Neural crest cell (in vitro differentiated cells): ENCODE data around the gene ADAMTS20. TPM values are rescaled to one million over a fixed set of nuclear protein-coding genes. Genes with fewer than 3 reads are reported as not detected.

ENCODE experiments used
- DNase-seq: peaks from one replicate; pipeline ENCODE4 v3.0.0; 2021; ENCODE audit warnings: low read depth, mixed read lengths, low spot score
- H3K27ac Mint-ChIP-seq: one replicate; pipeline ENCODE4 v1.8.0; 2021; ENCODE audit warnings: mild to moderate bottlenecking, mixed read lengths; ENCODE audit not compliant: unreplicated experiment
- H3K27me3 Mint-ChIP-seq: 2 replicates; pipeline ENCODE4 v1.8.0; 2021; ENCODE audit warnings: low read depth, mild to moderate bottlenecking, mixed read lengths
- H3K36me3 Mint-ChIP-seq: 2 replicates; pipeline ENCODE4 v1.8.0; 2021; ENCODE audit warnings: low read depth, mild to moderate bottlenecking, mixed read lengths
- H3K4me1 Mint-ChIP-seq: 2 replicates; pipeline ENCODE4 v1.8.0; 2021; ENCODE audit warnings: mixed read lengths
- H3K4me3 Mint-ChIP-seq: one replicate; pipeline ENCODE4 v1.8.0; 2021; ENCODE audit warnings: mild to moderate bottlenecking, mixed read lengths
- H3K9me3 Mint-ChIP-seq: 2 replicates; pipeline ENCODE4 v1.8.0; 2021; ENCODE audit warnings: mixed read lengths
- total RNA-seq: library from RNA; stranded (reverse); gene quantifications from 2 replicates; pipeline ENCODE4 v1.2.1, GENCODE V29; 2021
- TF ChIP-seq, protein P1 (sequence below): fragments of 200-600 bp; sonication (generic); conservative IDR thresholded peaks from 2 replicates; pipeline ENCODE4 v1.5.0; 2021; ENCODE audit warnings: antibody characterized with exemption, mild to moderate bottlenecking

The ADAMTS20 gene
- total RNA-seq, 1 donor from 2014 or later, result 1.8 TPM

DNA sequence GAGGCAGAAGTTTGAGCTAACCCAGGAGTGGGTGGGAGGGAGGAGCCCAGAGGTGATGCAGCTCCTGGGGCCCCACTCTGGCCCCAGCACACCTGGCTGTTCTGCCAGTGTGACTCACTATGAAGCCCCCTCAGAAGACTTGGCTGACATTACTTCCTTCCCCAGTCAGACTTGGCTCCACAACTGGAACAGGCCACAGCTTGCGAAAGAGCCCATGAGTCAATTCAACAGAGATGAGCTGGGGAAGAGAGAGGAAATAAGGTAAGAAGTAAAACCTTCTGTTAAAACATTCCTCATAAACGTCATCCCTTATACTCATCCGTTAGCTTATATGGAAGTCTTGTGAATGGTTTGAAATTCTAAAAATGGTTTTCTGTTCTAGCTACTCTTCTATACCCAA lies 245.9 kb downstream of the ADAMTS20 start:
- TF ChIP-seq, protein P1, sequence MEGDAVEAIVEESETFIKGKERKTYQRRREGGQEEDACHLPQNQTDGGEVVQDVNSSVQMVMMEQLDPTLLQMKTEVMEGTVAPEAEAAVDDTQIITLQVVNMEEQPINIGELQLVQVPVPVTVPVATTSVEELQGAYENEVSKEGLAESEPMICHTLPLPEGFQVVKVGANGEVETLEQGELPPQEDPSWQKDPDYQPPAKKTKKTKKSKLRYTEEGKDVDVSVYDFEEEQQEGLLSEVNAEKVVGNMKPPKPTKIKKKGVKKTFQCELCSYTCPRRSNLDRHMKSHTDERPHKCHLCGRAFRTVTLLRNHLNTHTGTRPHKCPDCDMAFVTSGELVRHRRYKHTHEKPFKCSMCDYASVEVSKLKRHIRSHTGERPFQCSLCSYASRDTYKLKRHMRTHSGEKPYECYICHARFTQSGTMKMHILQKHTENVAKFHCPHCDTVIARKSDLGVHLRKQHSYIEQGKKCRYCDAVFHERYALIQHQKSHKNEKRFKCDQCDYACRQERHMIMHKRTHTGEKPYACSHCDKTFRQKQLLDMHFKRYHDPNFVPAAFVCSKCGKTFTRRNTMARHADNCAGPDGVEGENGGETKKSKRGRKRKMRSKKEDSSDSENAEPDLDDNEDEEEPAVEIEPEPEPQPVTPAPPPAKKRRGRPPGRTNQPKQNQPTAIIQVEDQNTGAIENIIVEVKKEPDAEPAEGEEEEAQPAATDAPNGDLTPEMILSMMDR, result no peak
- no peak overlapping the region for H3K27ac Mint-ChIP-seq
- no peak for DNase-seq
- no peaks in the 10 kb centered on the region for H3K27me3 Mint-ChIP-seq
- no peaks in the 10 kb centered on the region for H3K36me3 Mint-ChIP-seq
- no peak overlapping the region for H3K4me3 Mint-ChIP-seq
- H3K9me3 Mint-ChIP-seq, result peaks cover 3% of the 10 kb centered on the region
- H3K4me1 Mint-ChIP-seq, result no peaks in the 10 kb centered on the region

DNA sequence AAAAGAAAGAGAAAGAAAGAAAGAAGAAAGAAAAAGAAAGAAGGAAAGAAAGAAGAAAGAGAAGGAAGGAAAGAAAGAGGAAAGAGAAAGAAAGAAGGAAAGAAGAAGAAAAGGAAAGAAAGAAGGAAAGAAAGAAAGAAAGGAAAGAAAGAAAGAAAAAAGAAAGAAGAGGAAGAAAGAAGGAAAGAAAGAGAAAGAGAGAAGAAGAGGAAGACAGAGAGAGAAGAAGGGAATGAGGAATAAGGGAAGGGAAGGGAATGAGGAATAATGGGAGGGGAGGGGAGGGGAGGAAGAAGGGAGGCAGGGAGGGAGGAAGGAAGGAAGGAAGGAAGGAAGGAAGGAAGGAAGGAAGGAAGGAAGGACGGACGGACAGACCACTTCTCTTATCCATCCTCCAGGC lies 246.9 kb downstream of the ADAMTS20 start:
- Mint-ChIP-seq H3K4me3 (no peak overlapping the region), H3K36me3 (no peaks in the 10 kb centered on the region), H3K4me1 (no peaks in the 10 kb centered on the region), H3K9me3 (no peaks in the 10 kb centered on the region), H3K27ac (no peak overlapping the region), H3K27me3 (no peaks in the 10 kb centered on the region)
- TF ChIP-seq, protein P1, result no peak
- DNase-seq, result no peak

Other genes with a start within 250 kb of the ADAMTS20 start
- gene PUS7L, start 206.6 kb upstream of the ADAMTS20 start, total RNA-seq, result 7.8 and 10.6 TPM in 2 replicates
- 4.1 and 5.4 TPM in 2 replicates for gene IRAK4, start 206.7 kb upstream of the ADAMTS20 start, total RNA-seq